Left lobe of liver (tissue), 2 donors: Measurements from ENCODE around the gene MAPK14. TPM values are rescaled to one million over a fixed set of nuclear protein-coding genes. Genes with fewer than 3 reads are reported as not detected.
A peak's percentile ranks its signal among the peaks of the same experiment; 100 is the strongest.
"Not testable (repeated sequence)": the region's sequence is repeated elsewhere in the genome, so short reads cannot be mapped to it uniquely, and the experiment has no call there.

Source experiments
- ATAC-seq: fragments of 200-7000 bp; cut with Tn5 transposase; one replicate; pipeline ENCODE4 v1.9.1; 2020; ENCODE audit warnings: mild to moderate bottlenecking, moderate library complexity
- DNase-seq: peaks from one replicate; pipeline ENCODE4 v3.0.0-alpha.2; 2020; ENCODE audit warnings: low spot score
- total RNA-seq: library from RNA; stranded (reverse); gene quantifications from one replicate; pipeline ENCODE4 v1.2.1, GENCODE V29; 2021
- donor health status: DM: no; HTN: no; CAD: no; lungs with moderate emphysema.
- donor health status: DM: no; HTN: yes; CAD: no.

Gene MAPK14
- total RNA-seq, result 40.8 TPM

DNA sequence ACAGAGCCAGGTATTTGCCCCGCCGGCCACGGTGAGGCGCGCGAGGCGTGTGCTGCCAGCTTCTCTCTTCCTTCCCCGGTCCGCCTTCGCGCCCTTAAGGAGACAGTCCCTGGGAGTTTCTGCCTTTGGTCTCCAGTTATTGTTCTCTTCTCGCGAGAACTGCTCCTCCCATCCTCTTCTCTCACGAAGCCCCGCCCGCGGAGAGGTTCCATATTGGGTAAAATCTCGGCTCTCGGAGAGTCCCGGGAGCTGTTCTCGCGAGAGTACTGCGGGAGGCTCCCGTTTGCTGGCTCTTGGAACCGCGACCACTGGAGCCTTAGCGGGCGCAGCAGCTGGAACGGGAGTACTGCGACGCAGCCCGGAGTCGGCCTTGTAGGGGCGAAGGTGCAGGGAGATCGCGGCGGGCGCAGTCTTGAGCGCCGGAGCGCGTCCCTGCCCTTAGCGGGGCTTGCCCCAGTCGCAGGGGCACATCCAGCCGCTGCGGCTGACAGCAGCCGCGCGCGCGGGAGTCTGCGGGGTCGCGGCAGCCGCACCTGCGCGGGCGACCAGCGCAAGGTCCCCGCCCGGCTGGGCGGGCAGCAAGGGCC lies at the start of gene MAPK14:
TSS of gene MAPK14 (plus strand) at position 308 of the 587 bp plus-strand sequence. CDS start 350 bp downstream, outside the sequence.
- peak; percentile 90 for ATAC-seq

DNA sequence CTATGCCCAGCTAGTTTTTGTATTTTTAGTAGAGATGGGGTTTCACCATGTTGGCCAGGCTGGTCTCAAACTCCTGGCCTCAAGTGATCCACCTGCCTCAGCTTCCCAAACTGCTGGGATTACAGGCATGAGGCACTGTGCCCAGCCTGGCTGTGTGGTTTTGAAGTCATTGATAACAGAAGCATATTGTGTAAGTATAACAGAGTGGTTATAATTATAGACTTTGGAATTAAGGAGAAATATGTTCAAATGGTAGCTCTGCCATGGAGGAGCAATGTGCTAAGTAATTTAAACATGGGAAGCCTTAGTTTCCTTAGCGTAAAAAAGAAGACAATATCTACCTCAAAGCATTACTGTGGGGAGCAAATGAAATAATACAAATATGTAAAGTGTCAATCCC lies 47.5 kb upstream of the MAPK14 start:
- ATAC-seq, DNase-seq: not testable (repeated sequence)

More for the DNA sequence above, at the start of gene MAPK14:
- peak; percentile 99 for DNase-seq

- no peak for ATAC-seq
Observed at GRCh38 chr6:35980991-35981645, 46.5 kb upstream of the MAPK14 start.

DNA sequence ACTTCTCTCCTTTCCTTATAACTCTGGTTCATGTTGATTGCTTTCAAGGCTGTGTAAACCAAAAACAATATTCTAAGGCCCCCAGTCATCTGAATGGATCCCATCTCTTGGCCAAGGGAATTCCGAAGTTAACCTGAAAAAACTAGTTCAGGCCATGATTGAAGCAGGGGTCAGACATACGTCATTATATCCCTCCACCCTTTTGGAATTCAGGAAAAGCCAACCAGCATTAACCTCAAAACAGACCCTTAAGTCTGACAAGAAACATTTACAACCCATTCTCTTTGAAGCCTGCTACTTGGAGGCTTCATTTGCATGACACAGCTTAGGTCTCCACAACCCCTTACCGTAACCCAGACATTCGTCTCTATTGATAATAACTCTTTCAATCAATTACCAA lies 42.9 kb upstream of the MAPK14 start:
- DNase-seq, result no peak
- no peak for ATAC-seq

More at GRCh38 chr6:35980991-35981645, 46.5 kb upstream of the MAPK14 start:
- no peak for DNase-seq

DNA sequence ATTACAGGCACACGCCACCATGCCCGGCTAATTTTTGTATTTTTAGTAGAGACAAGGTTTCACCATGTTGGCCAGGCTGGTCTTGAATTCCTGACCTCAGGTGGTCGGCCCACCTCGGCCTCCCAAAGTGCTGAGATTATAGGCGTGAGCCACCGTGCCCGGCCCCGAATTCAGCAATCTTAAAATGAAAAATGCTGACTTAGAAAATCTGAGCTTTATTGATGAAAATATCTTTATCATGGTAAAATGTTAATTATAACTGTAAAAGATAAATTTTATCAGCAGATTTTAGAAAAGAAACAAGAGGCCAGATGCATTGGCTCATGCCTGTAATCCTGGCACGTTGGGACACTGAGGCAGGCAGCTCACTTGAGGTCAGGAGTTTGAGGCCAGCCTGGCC lies 39.6 kb upstream of the MAPK14 start:
- DNase-seq, ATAC-seq: not testable (repeated sequence)

DNA sequence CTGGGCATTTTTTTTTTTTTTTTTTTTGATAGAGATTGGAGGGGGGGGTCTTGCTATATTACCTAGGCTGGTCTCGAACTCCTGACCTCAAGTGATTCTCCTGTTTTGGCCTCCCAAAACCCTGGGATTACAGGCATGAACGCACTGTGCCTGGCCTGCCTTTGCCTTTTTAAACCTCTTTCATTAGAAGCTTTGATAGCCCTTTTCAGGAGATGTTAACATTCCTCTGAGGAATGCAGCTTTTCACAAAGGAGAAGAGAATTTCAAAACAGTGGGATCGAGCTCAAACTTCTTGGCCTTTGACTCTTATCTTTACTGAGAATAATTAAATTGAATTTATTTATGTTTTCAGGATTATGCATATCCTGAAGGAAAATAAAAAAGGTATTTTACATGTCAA lies 34.5 kb upstream of the MAPK14 start:
- ATAC-seq (no peak), DNase-seq (no peak)

- ATAC-seq, result no peak
- no peak for DNase-seq
Observed at GRCh38 chr6:36000451-36000850, 27.2 kb upstream of the MAPK14 start.

DNA sequence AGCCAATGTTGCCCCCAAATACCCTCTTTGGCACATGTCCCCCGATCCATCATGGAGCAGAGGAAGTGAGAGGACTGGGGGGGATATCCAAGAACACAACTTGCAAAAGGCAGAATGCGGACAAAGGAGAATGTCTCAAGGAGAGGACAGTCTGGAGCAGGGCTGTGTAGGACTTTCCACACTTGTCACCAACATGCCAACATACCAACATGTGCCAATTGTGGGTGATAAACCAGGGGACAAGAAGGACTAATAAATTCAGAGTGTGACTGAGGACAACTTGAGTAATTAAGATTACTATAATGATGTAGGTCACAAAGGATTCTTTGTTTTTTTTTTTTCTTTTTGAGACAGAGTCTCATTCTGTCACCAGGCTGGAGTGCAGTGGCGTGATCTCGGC lies 11.9 kb upstream of the MAPK14 start:
- ATAC-seq (no peak), DNase-seq (no peak)

DNA sequence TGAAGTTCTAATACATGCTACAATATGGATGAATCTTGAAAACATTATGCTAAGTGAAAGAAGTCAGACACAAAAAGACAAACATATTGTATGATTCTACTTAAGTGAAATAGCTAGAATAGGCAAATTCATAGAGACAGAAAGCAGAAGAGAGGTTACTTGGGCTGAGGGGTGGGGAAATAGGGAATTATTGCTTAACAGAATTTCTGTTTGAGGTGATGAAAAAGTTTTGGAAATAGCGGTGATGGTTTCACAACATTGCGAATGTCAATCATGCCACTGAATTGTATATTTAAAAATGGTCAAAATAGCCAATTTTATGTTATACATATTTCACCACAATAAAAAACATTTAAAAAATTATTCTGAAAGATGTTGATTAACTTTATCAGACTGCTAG lies 9.3 kb upstream of the MAPK14 start:
- DNase-seq (no peak), ATAC-seq (peak; percentile 29)

- ATAC-seq (no peak), DNase-seq (no peak)
Observed at GRCh38 chr6:36019167-36019566, 8.4 kb upstream of the MAPK14 start.

GRCh38 chr6:36020154-36020553 lies 7.5 kb upstream of the MAPK14 start:
- ATAC-seq (no peak), DNase-seq (no peak)

DNA sequence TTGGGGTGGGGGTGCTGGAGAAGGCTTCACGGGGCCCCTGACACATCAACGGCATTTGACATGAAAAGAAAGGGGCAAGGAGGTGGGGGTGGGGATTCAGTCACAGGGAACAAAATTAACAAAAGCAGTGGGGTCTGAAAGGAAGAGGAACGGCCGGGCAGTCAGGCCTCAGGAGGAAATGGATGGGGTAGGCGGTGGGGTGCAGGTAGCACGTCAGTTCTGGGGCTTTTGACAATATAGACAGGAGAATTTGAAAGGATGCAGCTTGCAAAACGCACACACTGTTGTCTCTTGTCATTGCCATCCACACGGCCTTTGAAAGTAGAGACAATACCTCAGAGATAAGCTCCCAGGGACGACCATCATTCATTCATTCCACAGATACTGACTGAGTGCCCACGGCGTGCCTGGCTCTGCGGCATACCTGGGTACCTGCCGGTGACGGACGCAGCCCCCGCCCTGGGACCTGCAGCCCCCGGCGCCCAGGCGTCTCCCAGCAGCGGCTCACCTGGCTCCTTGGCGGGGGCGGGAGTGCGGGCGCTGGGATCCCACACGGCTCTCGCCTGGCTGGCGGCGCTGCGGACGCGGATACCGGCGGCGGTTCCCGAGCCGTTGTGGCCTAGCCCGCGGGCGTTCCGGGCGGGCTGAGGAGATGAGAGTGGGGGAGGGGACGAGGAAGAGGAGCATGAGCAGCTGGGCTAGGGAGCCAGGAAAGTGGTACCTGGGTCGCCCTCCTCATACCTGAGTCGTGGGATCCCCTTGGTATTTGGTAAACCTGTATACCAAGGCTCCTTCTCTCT lies 3.4 kb upstream of the MAPK14 start, which contains the start of gene SLC26A8:
TSS of gene SLC26A8 (minus strand) at position 646 of the 800 bp plus-strand sequence. CDS start 4,934 bp downstream, outside the sequence.
- DNase-seq (no peak), ATAC-seq (no peak)

DNA sequence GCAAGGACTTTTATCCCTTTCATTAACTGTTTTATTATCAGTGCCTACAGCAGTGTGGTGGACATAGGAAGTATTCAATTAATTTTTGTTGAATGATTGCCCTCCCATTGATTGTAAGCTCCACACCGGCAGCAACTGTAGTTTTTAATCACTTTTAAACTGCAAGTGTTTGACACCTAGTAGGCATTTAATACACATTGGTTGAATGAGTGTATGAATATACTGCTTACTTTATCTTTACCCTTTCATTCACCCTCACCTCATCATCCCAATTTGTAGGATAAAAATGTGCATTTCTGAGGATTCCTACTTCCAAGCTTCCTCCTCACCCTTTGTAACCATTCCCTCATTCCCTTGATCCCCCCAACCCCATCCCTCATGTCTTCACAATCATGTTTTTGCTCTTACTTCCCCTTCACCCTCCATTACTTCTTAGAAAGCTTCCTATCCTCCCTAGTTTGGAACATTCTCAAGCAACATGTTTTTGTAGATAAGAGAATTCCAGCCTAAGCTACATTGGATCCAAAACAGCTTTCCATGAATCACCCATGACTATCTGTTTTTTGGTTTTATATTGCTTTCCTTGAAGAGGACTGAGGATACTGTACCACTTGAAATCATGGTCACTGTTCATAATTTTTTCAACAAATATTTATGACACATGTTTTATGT lies 2.2 kb upstream of the MAPK14 start:
- DNase-seq, result no peak
- no peak for ATAC-seq

DNA sequence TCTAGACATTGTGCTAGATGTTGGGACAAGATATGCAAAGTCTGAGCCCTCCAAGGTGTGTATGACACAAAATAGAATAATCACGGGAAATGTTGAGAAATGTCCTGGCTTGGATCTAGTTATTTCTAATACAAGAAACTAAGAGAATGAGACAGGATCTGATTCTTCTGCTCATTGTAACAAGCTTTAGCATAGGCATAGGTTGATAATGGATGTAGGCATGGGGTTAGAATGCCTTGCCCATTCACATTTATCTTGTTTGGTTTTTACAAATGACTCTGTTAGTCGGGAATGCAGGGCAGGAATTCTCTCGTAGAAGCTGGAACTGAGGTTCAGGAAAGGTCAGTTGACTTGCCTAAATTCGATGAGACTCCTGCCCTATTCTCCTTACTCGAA lies 1.7 kb upstream of the MAPK14 start:
- ATAC-seq (no peak), DNase-seq (no peak)

GRCh38 chr6:36028088-36028876 lies 674 bp downstream of the MAPK14 start:
- DNase-seq (peak; percentile 63), ATAC-seq (peak; percentile 53)

GRCh38 chr6:36028877-36029324 lies 1.3 kb downstream of the MAPK14 start:
- ATAC-seq, result peak; percentile 25
- peak; percentile 61 for DNase-seq

DNA sequence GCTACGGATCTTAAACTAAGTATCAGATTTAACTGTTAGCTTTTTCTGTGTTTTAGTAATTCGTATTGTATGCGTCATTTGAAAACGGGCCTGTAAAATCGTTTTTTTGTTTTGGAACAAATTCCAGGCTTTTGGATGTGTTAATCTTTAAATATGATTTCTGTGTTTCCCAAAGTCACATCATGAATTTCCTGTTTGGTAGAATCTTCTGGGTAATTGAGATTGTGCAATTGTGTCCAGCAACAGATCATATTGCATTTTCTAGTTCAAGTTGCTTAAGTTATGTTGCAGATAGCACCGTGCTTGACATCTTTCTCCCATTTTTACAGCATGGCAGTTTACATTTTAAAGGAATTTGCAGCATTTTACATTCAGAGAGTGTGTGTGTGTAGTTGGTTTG lies 1.9 kb downstream of the MAPK14 start:
- ATAC-seq (no peak), DNase-seq (no peak)

DNA sequence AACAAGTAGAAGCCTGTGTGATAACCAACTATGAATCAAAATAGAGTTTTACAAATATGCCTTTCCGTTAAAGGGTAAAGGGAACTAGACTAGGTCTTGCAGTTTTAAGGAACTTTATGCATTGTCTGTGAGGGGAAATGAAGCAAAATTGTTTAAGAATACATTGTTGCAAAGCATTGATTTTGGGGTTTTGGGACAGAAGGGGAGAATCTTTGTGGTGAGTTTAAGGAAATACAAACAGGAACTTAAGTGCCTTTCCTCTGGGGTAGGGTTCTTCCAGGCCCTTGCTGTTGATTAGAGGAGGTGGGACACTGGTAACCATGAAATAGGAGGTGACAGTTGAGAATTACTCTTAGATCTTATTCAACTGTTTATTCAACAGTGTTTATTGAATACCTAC lies 4.7 kb downstream of the MAPK14 start:
- ATAC-seq (no peak), DNase-seq (no peak)

- not testable (repeated sequence) for ATAC-seq, DNase-seq
Observed at GRCh38 chr6:36033144-36033543, 5.5 kb downstream of the MAPK14 start.

DNA sequence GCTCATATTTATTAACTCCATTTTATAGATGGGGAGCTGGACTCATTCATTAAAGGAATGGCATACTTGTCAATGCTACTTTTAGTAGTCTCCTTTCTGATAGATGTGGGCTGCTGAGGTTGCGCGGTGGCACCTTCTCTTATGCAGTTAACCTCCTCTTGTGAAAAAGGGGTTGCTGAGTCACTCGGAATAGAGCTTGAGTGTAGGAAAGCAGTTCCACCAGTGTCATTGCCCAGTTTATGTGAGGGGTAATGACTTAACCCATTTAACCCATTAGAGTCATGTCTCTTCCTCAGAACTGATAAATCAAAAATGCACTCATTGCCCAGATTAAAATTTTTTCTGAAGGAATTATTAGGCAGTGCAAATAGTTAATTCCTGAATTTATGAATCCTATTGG lies 6.3 kb downstream of the MAPK14 start:
- DNase-seq (no peak), ATAC-seq (no peak)
